HG02610 (cell line): ENCODE measurements around the gene KLHDC8B.
"Not testable (repeated sequence)": the region's sequence is repeated elsewhere in the genome, so short reads cannot be mapped to it uniquely, and the experiment has no call there.

Experiments used
- ATAC-seq: cut with Tn5 transposase; IDR thresholded peaks from one replicate; pipeline ENCODE4 v1.9.1; 2021; ENCODE audit warnings: mild to moderate bottlenecking, moderate library complexity; ENCODE audit not compliant: unreplicated experiment

KLHDC8B gene

GRCh38 chr3:49181351-49181750 lies 10.0 kb downstream of the KLHDC8B start:
- no peak for ATAC-seq

GRCh38 chr3:49182682-49183081 lies 11.3 kb downstream of the KLHDC8B start:
- no peak for ATAC-seq

GRCh38 chr3:49183873-49184272 lies 12.5 kb downstream of the KLHDC8B start:
- no peak for ATAC-seq

- ATAC-seq: no peak
Observed at GRCh38 chr3:49191741-49192140, 20.3 kb downstream of the KLHDC8B start.

DNA sequence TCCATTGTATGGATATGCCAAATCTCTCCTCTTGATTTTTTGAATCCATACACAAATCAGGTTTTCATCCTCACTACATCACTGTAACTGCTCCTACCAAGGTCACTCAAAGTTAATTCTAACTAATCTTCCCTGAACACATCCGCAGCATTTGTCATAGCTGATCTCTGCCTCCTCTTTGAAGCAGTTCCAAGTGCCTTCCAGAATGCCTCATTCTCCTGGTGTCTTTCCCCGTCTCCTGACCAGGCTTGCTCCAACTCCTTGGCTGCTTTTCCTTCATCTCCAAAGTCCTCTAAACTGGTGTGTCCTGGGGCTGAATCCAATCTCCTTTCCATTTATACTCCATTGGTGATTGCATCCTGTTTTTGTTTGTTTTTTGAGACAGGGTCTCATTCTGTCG lies 26.8 kb downstream of the KLHDC8B start:
- no peak for ATAC-seq

DNA sequence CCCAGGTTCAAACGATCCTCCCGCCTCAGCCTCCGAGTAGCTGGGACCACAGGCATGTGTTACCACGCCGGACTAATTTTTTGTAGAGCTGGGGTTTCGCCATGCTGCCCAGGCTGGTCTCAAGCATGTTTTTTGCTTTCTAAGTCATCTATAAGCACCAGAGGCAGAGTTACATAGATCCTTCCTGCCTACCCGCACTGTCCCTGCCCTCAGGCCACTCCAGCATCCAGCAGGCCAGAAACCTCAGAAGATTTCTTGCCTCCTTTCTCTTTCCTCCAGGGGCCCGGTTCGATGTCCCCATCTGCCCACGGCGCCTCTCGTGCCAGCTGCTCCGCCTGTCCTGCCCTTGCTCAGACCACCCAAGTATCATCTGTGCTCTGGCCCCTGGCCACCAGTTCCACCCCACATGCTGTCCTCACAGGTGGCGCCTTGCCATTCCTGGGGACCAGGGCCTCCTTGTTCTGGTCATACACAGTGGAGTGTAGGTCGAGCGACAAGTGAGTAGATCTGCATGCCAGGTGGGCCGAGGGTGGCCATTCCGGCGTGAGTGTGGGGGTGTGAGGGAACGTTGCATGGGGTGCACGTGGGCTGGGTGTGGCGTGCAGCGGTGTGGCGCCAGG lies 27.3 kb downstream of the KLHDC8B start:
- ATAC-seq: no peak

- ATAC-seq: no peak
Observed at GRCh38 chr3:49199239-49199899, 28.0 kb downstream of the KLHDC8B start.

- no peak for ATAC-seq
Observed at GRCh38 chr3:49199900-49200281, 28.5 kb downstream of the KLHDC8B start.

GRCh38 chr3:49213541-49213943 lies 42.1 kb downstream of the KLHDC8B start:
- ATAC-seq: no peak

DNA sequence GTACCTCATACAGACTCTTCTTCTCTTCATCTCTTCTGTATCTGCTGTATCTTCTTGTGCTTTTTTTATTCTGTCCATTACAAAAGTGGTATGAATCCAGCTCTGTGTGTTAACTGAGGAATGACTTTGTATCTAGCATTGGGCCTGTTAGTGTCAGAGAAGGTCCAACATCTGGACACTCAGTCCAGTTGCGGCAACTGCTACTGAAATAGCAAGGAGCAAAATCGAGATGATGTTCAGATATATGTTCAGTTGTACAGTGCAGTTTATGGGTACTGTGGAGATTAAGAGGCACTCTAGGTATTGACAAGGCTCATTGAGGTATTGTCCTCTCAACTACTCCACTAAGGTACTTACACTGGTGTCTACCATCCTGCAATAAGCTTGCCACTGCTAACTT lies 42.6 kb downstream of the KLHDC8B start:
- no peak for ATAC-seq

DNA sequence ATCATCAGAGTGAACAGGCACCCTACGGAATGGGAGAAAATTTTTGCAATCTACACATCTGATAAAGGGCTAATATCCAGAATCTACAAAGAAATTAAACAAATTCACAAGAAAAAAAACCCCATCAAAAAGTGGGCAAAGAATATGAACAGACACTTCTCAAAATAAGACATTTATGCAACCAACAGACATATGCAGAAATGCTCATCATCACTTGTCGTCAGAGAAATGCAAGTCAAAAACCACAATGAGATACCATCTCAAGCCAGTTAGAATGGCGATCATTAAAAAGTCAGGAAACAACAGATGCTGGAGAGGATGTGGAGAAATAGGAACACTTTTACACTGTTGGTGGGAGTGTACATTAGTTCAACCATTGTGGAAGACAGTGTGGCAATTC lies 45.3 kb downstream of the KLHDC8B start:
- not testable (repeated sequence) for ATAC-seq

DNA sequence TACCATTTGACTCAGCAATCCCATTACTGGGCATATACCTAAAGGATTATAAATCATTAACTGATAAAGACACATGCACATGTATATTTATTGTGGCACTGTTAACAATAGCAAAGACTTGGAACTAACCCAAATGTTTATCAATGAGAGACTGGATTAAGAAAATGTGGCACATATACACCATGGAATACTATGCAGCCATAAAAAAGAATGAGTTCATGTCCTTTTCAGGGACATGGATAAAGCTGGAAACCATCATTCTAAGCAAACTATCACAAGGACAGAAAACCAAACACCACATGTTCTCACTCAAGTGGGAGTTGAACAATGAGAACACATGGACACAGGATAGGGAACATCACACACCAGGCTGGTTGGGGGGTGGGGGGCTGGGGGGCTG lies 45.7 kb downstream of the KLHDC8B start:
- ATAC-seq: not testable (repeated sequence)

DNA sequence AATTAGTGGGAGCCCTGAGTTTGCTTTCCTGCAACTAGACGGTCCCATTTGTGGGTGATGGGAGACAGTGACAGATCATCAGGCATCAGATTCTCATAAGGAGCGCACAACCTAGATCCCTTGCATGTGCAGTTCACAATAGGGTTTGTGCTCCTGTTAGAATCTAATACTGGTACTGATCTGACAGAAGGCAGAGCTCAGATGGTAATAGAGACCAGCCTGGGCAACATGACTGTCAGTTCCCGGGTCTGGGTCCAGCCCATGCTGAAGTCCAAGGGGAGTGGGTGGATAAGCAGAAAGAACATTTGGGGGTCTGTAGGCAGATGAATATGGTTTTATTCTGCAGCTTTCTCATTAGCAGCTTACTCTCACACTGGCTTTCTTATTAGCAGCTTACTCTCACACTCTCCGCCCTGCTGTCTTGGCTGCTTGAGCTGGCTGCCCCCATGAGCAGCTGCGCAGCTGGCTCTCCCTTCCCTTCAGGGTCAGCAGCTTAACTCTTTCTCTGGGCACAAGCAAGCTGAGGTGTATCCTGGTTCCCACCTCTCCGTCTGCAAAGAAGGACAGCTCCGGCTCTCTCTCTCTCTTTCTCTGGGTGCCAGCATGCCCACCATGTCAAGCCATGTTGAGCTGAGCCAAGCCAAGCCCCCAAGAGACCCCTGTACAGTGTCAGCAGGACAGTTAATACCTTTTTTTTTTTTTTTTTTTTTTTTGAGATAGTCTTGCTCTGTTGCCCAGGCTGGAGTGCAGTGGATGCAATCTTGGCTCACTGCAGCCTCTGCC lies 46.5 kb downstream of the KLHDC8B start:
- no peak for ATAC-seq

- ATAC-seq: not testable (repeated sequence)
Observed at GRCh38 chr3:49218471-49218989, 47.1 kb downstream of the KLHDC8B start.

DNA sequence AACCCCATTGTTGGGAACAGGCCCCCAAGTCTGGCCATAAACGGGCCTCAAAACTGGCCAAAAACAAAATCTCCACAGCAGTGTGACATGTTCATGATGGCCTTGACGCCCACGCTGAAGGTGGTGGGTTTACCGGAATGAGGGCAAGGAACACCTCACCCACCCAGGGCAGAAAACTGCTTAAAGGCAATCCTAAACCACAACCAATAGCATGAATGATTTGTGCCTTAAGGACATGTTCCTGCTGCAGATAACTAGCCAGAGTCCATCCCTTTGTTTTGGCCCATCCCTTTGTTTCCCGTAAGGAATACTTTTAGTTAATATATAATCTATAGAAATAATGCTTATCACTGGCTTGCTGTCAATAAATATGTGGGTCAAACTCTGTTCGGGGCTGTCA lies 47.7 kb downstream of the KLHDC8B start:
- ATAC-seq: no peak

DNA sequence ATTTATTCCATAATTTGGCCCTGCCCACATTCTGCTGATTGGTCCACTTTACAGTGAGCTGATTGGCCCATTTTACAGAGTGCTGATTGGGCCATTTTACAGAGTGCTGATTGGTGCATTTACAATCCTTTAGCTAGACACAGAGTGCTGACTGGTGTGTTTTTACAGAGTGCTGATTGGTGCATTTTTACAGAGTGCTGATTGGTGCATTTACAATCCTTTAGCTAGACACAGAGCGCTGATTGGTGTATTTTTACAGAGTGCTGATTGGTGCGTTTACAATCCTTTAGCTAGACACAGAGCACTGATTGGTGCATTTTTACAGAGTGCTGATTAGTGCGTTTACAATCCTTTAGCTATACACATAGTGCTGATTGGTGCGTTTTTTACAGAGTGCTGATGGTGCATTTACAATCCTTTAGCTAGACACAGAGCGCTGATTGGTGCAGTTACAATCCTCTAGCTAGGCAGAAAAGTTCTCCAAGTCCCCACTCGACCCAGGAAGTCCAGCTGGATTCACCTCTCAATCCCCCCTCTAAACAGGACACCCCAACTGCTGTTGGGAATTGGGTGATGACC lies 49.7 kb downstream of the KLHDC8B start:
- not testable (repeated sequence) for ATAC-seq

- no peak for ATAC-seq
Observed at GRCh38 chr3:49222002-49222401, 50.6 kb downstream of the KLHDC8B start.
